Mucosa of stomach (tissue), 1 donor: ENCODE measurements around the gene UIMC1.
A peak's percentile ranks its signal among the peaks of the same experiment; 100 is the strongest.
"Not testable (repeated sequence)": the region's sequence is repeated elsewhere in the genome, so short reads cannot be mapped to it uniquely, and the experiment has no call there.

Experiments
- H3K27me3 ChIP-seq: one replicate; pipeline ENCODE4 v1.7.0; 2013; ENCODE audit warnings: mild to moderate bottlenecking, low read length; ENCODE audit not compliant: control insufficient read depth, insufficient read depth
- H3K36me3 ChIP-seq: one replicate; pipeline ENCODE4 v1.7.0; 2013; ENCODE audit warnings: low read length; ENCODE audit not compliant: control insufficient read depth, insufficient read depth
- H3K4me1 ChIP-seq: one replicate; pipeline ENCODE4 v1.7.0; 2013; ENCODE audit warnings: mild to moderate bottlenecking, low read length; ENCODE audit not compliant: control insufficient read depth, insufficient read depth
- H3K4me3 ChIP-seq: one replicate; pipeline ENCODE4 v1.7.0; 2013; ENCODE audit warnings: low read length
- H3K9ac ChIP-seq: one replicate; pipeline ENCODE4 v1.7.0; 2013; ENCODE audit warnings: mild to moderate bottlenecking, low read length, moderate library complexity
- H3K9me3 ChIP-seq: one replicate; pipeline ENCODE4 v1.7.0; 2013; ENCODE audit warnings: mild to moderate bottlenecking, low read length, moderate library complexity; ENCODE audit not compliant: control insufficient read depth
- donor health status: Pancreatic carcinoma.

UIMC1 gene

DNA sequence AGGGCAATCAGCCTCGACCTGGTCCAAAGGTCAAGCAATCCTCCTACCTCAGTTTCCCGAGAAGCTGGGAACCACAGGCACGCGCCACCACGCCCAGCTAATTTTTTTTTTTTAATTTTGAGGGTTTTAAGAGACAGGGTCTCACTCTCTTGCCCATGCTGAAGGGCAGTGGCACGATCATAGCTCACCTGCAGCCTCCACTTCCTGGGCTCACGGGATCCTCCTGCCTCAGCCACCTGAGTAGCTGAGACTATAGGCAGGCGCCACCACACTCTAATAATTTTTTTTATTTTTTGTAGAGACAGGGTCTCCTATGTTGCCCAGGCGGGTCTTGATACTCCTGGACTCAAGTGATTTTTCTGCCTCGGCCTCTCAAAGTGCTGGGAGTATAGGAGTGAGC lies 1.6 kb downstream of the UIMC1 start:
- Histone ChIP-seq H3K27me3 (no peaks in the 10 kb centered on the region), H3K9me3 (no peaks in the 10 kb centered on the region), H3K4me1 (peaks cover 9% of the 10 kb centered on the region), H3K4me3 (no peak overlapping the region), H3K9ac (peak overlapping the region; percentile 94), H3K36me3 (no peaks in the 10 kb centered on the region)

DNA sequence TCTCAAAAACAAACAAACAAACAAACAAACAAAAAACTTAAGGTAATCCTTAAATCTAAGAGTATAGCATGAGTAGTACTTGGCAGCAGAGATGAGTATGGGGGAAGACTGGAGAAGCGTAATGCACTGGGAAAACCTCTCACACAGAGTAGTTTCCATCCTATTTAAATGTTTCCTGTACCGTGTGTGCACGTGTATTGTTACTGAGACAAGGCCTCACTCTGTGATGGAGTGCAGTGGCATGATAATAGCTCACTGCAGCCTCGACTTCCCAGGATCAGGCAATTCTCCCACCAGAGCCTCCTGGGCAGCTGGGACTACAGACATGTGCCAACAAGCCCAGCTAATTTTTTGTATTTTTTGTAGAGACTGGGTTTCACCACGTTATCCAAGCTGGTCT lies 2.9 kb downstream of the UIMC1 start:
- no peaks in the 10 kb centered on the region for H3K36me3 ChIP-seq
- no peak overlapping the region for H3K9ac ChIP-seq
- no peak overlapping the region for H3K4me3 ChIP-seq
- peaks cover 9% of the 10 kb centered on the region for H3K4me1 ChIP-seq
- H3K27me3 ChIP-seq = no peaks in the 10 kb centered on the region
- no peaks in the 10 kb centered on the region for H3K9me3 ChIP-seq

GRCh38 chr5:176999526-176999925 lies 7.1 kb downstream of the UIMC1 start:
- H3K4me1 ChIP-seq, H3K4me3 ChIP-seq, H3K9ac ChIP-seq, H3K27me3 ChIP-seq, H3K36me3 ChIP-seq, H3K9me3 ChIP-seq: not testable (repeated sequence)

- Histone ChIP-seq H3K4me3 (no peak overlapping the region), H3K9ac (no peak overlapping the region), H3K9me3 (no peaks in the 10 kb centered on the region), H3K4me1 (no peaks in the 10 kb centered on the region), H3K36me3 (no peaks in the 10 kb centered on the region), H3K27me3 (no peaks in the 10 kb centered on the region)
Observed at GRCh38 chr5:176998828-176999227, 7.8 kb downstream of the UIMC1 start.

GRCh38 chr5:176996780-176997179 lies 9.8 kb downstream of the UIMC1 start:
- Histone ChIP-seq H3K9me3 (no peaks in the 10 kb centered on the region), H3K4me1 (no peaks in the 10 kb centered on the region), H3K9ac (no peak overlapping the region)

GRCh38 chr5:176995896-176996767 lies 10.4 kb downstream of the UIMC1 start:
- Histone ChIP-seq H3K9me3 (no peaks in the 10 kb centered on the region), H3K27me3 (no peaks in the 10 kb centered on the region), H3K4me1 (no peaks in the 10 kb centered on the region), H3K36me3 (no peaks in the 10 kb centered on the region), H3K4me3 (no peak overlapping the region), H3K9ac (no peak overlapping the region)

More at GRCh38 chr5:176996780-176997179, 9.8 kb downstream of the UIMC1 start:
- no peak overlapping the region for H3K4me3 ChIP-seq
- no peaks in the 10 kb centered on the region for H3K36me3 ChIP-seq
- H3K27me3 ChIP-seq = no peaks in the 10 kb centered on the region

- H3K4me3 ChIP-seq = no peak overlapping the region
- no peaks in the 10 kb centered on the region for H3K27me3 ChIP-seq
- H3K9me3 ChIP-seq = no peaks in the 10 kb centered on the region
- H3K36me3 ChIP-seq = no peaks in the 10 kb centered on the region
- H3K4me1 ChIP-seq = no peaks in the 10 kb centered on the region
- H3K9ac ChIP-seq = no peak overlapping the region
Observed at GRCh38 chr5:176995122-176995490, 11.5 kb downstream of the UIMC1 start.

DNA sequence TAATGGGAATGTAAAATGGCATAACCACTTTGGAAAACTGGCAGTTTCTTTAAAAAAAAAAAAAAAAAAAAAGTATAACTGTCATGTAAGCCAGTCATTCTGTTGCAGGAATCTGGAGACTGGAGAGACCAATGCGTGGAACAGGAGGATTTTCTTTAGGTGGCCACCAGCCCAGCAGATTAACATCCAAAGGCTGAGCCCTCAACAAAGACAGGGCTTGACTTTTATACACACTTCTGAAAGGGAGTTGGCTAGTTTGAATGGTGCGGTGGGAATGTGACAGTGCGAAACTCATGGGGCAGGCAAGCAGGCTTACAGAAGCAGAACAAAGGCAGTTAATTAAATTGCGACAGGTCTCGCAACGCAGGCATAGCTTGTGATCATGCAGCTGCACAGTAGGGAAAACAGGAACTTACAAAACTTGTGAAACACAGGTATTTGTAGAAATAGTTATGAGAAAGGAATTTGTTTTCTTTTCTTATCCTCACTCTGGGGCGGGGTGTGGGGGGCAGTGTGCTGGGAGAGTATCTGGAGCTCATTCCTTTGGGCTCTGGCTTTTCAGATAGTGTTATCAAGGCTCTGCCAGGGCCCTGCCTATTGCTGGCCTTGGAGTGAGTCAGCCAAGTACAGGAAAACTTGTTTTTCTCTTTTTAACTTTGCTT lies 12.0 kb downstream of the UIMC1 start:
- no peak overlapping the region for H3K9ac ChIP-seq
- no peak overlapping the region for H3K4me3 ChIP-seq
- H3K4me1 ChIP-seq = no peaks in the 10 kb centered on the region
- no peaks in the 10 kb centered on the region for H3K36me3 ChIP-seq
- no peaks in the 10 kb centered on the region for H3K9me3 ChIP-seq
- H3K27me3 ChIP-seq = no peaks in the 10 kb centered on the region

DNA sequence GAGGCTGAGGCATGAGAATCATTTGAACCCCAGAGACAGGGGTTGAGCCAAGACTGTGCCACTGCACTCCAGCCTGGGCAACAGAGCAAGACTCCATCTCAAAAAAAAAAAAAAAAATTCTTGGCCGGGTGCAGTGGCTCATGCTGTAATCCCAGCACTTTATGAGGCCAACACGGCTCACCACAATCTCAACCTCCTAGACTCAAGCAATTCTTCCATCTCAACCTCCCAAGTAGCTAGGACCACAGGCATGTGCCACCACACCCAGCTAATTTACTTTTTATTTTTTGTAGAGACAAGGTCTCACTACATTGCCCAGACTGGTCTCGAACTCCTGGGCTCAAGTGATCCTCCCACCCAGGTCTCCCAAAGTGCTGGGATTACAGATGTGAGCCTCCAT lies 13.5 kb downstream of the UIMC1 start:
- H3K9me3 ChIP-seq, H3K9ac ChIP-seq, H3K27me3 ChIP-seq, H3K36me3 ChIP-seq, H3K4me1 ChIP-seq, H3K4me3 ChIP-seq: not testable (repeated sequence)

GRCh38 chr5:176987583-176987982 lies 19.0 kb downstream of the UIMC1 start:
- H3K4me1 ChIP-seq = no peaks in the 10 kb centered on the region
- H3K9me3 ChIP-seq = no peaks in the 10 kb centered on the region

DNA sequence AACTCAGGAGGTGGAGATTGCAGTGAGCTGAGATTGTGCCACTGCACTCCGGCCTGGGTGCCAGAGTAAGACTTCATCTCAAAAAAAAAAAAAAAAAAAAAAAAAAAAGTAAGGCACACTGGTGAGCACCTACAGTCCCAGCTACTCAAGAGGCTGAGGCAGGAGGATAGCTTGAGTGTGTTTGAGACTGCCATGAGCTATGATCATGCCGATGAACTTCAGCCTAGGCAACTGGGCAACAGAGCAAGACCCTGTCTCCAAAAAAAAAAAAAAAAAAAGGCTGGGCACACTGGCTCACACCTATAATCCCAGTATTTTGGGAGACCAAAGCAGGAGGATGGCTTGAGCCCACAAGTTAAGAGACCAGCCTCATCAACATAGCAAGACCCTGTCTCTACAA lies 20.3 kb downstream of the UIMC1 start:
- H3K4me3 ChIP-seq = no peak overlapping the region
- no peaks in the 10 kb centered on the region for H3K27me3 ChIP-seq
- H3K9ac ChIP-seq = no peak overlapping the region
- no peaks in the 10 kb centered on the region for H3K9me3 ChIP-seq
- H3K36me3 ChIP-seq = no peaks in the 10 kb centered on the region
- H3K4me1 ChIP-seq = no peaks in the 10 kb centered on the region

More at GRCh38 chr5:176987583-176987982, 19.0 kb downstream of the UIMC1 start:
- Histone ChIP-seq H3K9ac (no peak overlapping the region), H3K27me3 (no peaks in the 10 kb centered on the region), H3K4me3 (no peak overlapping the region), H3K36me3 (no peaks in the 10 kb centered on the region)

DNA sequence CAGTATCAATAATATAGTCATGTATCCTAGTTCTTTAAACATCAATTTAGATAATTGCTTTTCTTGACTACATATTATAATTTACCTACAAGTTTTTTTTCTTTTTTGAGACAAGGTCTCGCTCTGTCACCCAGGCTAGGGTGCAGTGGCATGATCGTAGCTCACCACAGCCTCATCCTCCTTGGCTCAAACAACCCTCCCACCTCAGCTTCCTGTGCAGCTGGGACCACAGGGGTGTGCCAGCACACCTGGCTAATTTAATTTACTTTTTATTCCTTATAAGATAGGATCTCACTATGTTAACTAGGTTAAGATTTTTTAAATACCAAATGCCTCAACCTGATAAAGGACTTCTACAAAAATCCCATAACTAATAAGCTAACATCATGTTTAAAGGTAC lies 21.1 kb downstream of the UIMC1 start:
- Histone ChIP-seq H3K9me3 (no peaks in the 10 kb centered on the region), H3K4me3 (no peak overlapping the region), H3K27me3 (no peaks in the 10 kb centered on the region), H3K4me1 (no peaks in the 10 kb centered on the region), H3K9ac (no peak overlapping the region), H3K36me3 (no peaks in the 10 kb centered on the region)
